Endothelial cell of umbilical vein (primary cell): ENCODE results near the gene FRMD4A. TPM values are rescaled to one million over a fixed set of nuclear protein-coding genes. Genes with fewer than 3 reads are reported as not detected.

Source experiments
- BruUV-seq: library from RNA; stranded (reverse); fragments of 400-500 nt; replicated peaks from 2 replicates; lab custom pipeline; 2021; lab: Mats Ljungman, UMichigan
- CTCF ChIA-PET: fragments of 300-600, 350-600 bp; sonication (Branson Sonifier 250); formaldehyde crosslinking; loops from one replicate; lab custom pipeline; 2021; ENCODE audit warnings: antibody characterized with exemption, inconsistent platforms; lab: Charles Lee
- POLR2A ChIA-PET: fragments of 300-600, 350-600 bp; sonication (Branson Sonifier 250); formaldehyde crosslinking; loops from one replicate; lab custom pipeline; 2021; ENCODE audit warnings: antibody characterized with exemption, inconsistent platforms; lab: Charles Lee
- DNase-seq: peaks from one replicate; pipeline ENCODE4 v3.0.0-alpha.2; 2011; ENCODE audit warnings: low read depth, low spot score
- FAIRE-seq: peaks from 2 replicates; lab custom pipeline; 2011; peaks lifted over from hg19 to GRCh38; lab: Jason Lieb, UNC
- H2AFZ ChIP-seq: 2 replicates; pipeline ENCODE4 v1.6.0; 2012; ENCODE audit warnings: low read depth, low read length, control low read depth, inconsistent platforms
- H3K27ac ChIP-seq: 2 replicates; pipeline ENCODE4 v1.5.1; 2011; ENCODE audit warnings: low read depth, mild to moderate bottlenecking, control low read depth, low read length, moderate library complexity; ENCODE audit not compliant: insufficient read depth
- H3K27me3 ChIP-seq, 2 experiments: 2 replicates each; pipeline versions ENCODE4 v1.6.0 to v1.6.1; 2011; ENCODE audit warnings: low read length in 2 of 2, mixed read lengths in 1 of 2; ENCODE audit not compliant: control insufficient read depth in 2 of 2, insufficient read depth in 2 of 2
- H3K36me3 ChIP-seq, 2 experiments: 2 replicates in 1 of 2; 3 replicates in 1 of 2; pipeline ENCODE4 v1.5.1; 2011; ENCODE audit warnings: low read length in 2 of 2, mild to moderate bottlenecking in 1 of 2, moderate library complexity in 1 of 2; ENCODE audit not compliant: control insufficient read depth in 2 of 2, insufficient read depth in 2 of 2; ENCODE audit errors: extremely low read depth in 1 of 2
- H3K4me1 ChIP-seq: 3 replicates; pipeline ENCODE4 v1.5.1; 2011; ENCODE audit warnings: mild to moderate bottlenecking, low read length; ENCODE audit not compliant: control insufficient read depth, insufficient read depth; ENCODE audit errors: extremely low read depth
- H3K4me2 ChIP-seq: 2 replicates; pipeline ENCODE4 v1.6.1; 2011; ENCODE audit warnings: low read length, control low read depth, mixed read lengths; ENCODE audit not compliant: insufficient read depth
- H3K4me3 ChIP-seq, 3 experiments: fragments of 200-600 bp in 1 of 3; sonication (generic), shearing (Covaris generic) in 1 of 3; replicated peaks in 1 of 3; 2 replicates each; pipeline ENCODE4 v1.5.1; 2011 to 2016; ENCODE audit warnings: control low read depth in 3 of 3, low read length in 3 of 3, mild to moderate bottlenecking in 2 of 3, inconsistent platforms in 1 of 3, low read depth in 1 of 3, moderate library complexity in 1 of 3; ENCODE audit not compliant: insufficient read depth in 1 of 3
- H3K79me2 ChIP-seq: 2 replicates; pipeline ENCODE4 v1.6.0; 2012; ENCODE audit warnings: low read length, inconsistent platforms; ENCODE audit not compliant: control insufficient read depth, insufficient read depth
- H3K9ac ChIP-seq: replicated peaks from 2 replicates; pipeline ENCODE3; 2011; ENCODE audit warnings: low read length, control low read depth; ENCODE audit not compliant: insufficient read depth; ENCODE audit errors: extremely low read depth
- H3K9me1 ChIP-seq: replicated peaks from 3 replicates; pipeline ENCODE4 v1.6.0; 2011; ENCODE audit warnings: mild to moderate bottlenecking, low read length; ENCODE audit not compliant: control insufficient read depth, insufficient read depth; ENCODE audit errors: extremely low read depth
- H3K9me3 ChIP-seq: replicated peaks from 2 replicates; pipeline ENCODE4 v1.5.1; 2012; ENCODE audit warnings: low read length, inconsistent platforms; ENCODE audit not compliant: control insufficient read depth, insufficient read depth
- H4K20me1 ChIP-seq: replicated peaks from 2 replicates; pipeline ENCODE3; 2011; ENCODE audit warnings: mild to moderate bottlenecking, low read length; ENCODE audit not compliant: control insufficient read depth, insufficient read depth; ENCODE audit errors: extremely low read depth
- GATA2 ChIP-seq: IDR thresholded peaks from 2 replicates; pipeline ENCODE4 v1.7.0; 2011; ENCODE audit warnings: low read depth, mild to moderate bottlenecking, moderate library complexity, mixed read lengths, low read length; ENCODE audit not compliant: insufficient read length, insufficient read depth
- MYC ChIP-seq: IDR thresholded peaks from one replicate; pipeline ENCODE4 v1.6.1; 2011; ENCODE audit warnings: mild to moderate bottlenecking, low read depth, low read length
- POLR2A ChIP-seq: IDR thresholded peaks from 2 replicates; pipeline ENCODE4 v1.6.1; 2012; ENCODE audit warnings: low read depth, mild to moderate bottlenecking, control low read depth, low read length
- POLR2AphosphoS5 ChIP-seq: IDR thresholded peaks from 2 replicates; pipeline ENCODE4 v1.6.1; 2012; ENCODE audit warnings: low read depth, mild to moderate bottlenecking, control low read depth, low read length, moderate library complexity; ENCODE audit not compliant: insufficient read depth
- dilution Hi-C: fragments of 300-500 bp; cut with MboI; formaldehyde crosslinking; loops from one replicate; pipeline ENCODE4 v1.15.0; 2019; ENCODE audit warnings: low sequenced_read_pairs; ENCODE audit not compliant: extremely low pct_ligation_motif_present
- intact Hi-C: fragments of 100-400 bp; cut with micrococcal nuclease; formaldehyde crosslinking; loops from one replicate; pipeline ENCODE4 v1.10.0; 2022
- polyA plus RNA-seq, 4 experiments: library from polyadenylated mRNA; depleted of rRNA in 3 of 4; stranded (reverse) in 3 of 4; unstranded in 1 of 4; fragments of >200 nt; gene quantifications; 2 replicates each; pipeline versions ENCODE4 v1.2.1 to v1.2.3, GENCODE V29; 2011 to 2012; ENCODE audit warnings: missing spikeins in 1 of 4
- total RNA-seq: library from RNA; stranded (reverse); gene quantifications from 2 replicates; pipeline ENCODE4 v1.2.3, GENCODE V29; 2021
- TF ChIP-seq, protein P1 (sequence below): IDR thresholded peaks from 2 replicates; pipeline ENCODE4 v1.6.1; 2011; ENCODE audit not compliant: insufficient read depth, insufficient read length
- TF ChIP-seq, protein P2 (sequence below), 2 donors: IDR thresholded peaks; 1 replicate in 1 of 2; 2 replicates in 1 of 2; pipeline ENCODE4 v1.5.1; 2011; ENCODE audit warnings: low read length in 2 of 2, mild to moderate bottlenecking in 2 of 2, moderate library complexity in 2 of 2, control low read depth in 1 of 2, inconsistent platforms in 1 of 2, low read depth in 1 of 2; ENCODE audit not compliant: insufficient read depth in 1 of 2; ENCODE audit errors: extremely low read depth in 1 of 2

FRMD4A gene
- total and polyA plus RNA-seq, 2 donors (not counting 3 experiments of a cell fraction or from before 2014, with no cell fraction given): 123 to 148 TPM

DNA sequence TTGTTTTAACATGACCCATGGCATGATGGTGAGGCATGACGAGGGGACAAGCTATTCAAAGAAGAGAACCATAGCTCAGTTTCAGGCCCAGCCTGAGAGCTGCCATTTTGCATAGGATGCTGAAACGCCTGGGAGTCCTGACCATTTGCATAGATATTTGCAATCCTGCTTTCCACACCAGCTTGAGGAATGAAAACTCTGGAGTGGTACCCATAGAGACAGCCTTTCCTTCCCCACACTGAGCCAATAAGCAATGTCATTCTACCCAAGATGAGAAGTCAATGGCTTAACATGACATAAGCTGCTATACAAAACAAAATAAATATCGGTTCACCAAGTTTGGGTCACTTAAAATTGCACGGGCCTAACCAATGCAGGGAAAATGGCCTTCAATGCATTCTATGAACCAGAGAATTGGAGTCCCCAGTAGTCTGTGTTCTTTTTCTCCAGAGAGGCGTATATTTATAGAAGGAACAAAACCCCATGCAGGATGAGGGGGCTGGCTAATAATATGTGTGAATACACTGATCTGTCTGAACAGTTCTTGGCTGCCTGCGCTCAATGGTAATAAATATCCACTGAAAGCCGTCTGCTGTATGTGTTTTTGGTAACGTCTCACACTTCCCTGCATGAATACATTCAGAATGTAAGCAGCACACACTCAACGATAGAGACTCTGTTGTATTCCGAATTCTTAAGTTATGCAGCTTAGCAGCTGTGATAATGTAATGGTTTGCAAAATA is 329.3 kb downstream of the FRMD4A start:
- Histone ChIP-seq H3K4me1 (peaks cover 17% of the 10 kb centered on the region), H3K9ac (no peak overlapping the region), H2AFZ (no peak overlapping the region), H3K4me2 (no peak overlapping the region), H4K20me1 (no peaks in the 10 kb centered on the region), H3K27me3 (no peaks in the 10 kb centered on the region), H3K79me2 (peaks cover 6% of the 10 kb centered on the region), H3K36me3 (no peaks in the 10 kb centered on the region), H3K4me3 (no peak overlapping the region), H3K9me1 (no peaks in the 10 kb centered on the region), H3K27ac (no peak overlapping the region), H3K9me3 (no peaks in the 10 kb centered on the region)
- FAIRE-seq: no peak
- TF ChIP-seq, protein P1, sequence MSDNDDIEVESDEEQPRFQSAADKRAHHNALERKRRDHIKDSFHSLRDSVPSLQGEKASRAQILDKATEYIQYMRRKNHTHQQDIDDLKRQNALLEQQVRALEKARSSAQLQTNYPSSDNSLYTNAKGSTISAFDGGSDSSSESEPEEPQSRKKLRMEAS: no peak
- TF ChIP-seq POLR2A (no peak), GATA2 (no peak), POLR2AphosphoS5 (no peak), MYC (no peak)
- TF ChIP-seq, protein P2, sequence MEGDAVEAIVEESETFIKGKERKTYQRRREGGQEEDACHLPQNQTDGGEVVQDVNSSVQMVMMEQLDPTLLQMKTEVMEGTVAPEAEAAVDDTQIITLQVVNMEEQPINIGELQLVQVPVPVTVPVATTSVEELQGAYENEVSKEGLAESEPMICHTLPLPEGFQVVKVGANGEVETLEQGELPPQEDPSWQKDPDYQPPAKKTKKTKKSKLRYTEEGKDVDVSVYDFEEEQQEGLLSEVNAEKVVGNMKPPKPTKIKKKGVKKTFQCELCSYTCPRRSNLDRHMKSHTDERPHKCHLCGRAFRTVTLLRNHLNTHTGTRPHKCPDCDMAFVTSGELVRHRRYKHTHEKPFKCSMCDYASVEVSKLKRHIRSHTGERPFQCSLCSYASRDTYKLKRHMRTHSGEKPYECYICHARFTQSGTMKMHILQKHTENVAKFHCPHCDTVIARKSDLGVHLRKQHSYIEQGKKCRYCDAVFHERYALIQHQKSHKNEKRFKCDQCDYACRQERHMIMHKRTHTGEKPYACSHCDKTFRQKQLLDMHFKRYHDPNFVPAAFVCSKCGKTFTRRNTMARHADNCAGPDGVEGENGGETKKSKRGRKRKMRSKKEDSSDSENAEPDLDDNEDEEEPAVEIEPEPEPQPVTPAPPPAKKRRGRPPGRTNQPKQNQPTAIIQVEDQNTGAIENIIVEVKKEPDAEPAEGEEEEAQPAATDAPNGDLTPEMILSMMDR (IDR thresholded peaks at IDR 0.05; ENCODE audit: extremely low read depth in 1 of 2, insufficient read depth in 1 of 2, low read depth in 1 of 2, low read length in 2 of 2): no peak
- intact Hi-C loops: no loop called here
- BruUV-seq: no TSS peak
- ChIA-PET CTCF (interaction anchor here (1.3 kb wide), 1 partner anchor 9 kb away, joined by 4 read pairs; no protein-coding TSS in a partner anchor), POLR2A (no interaction called here)
- DNase-seq: no peak
- dilution Hi-C loops: no loop called here
